PC-3 (cell line): ENCODE measurements around the gene RFX7.

Experiments
- CTCF ChIP-seq: fragments of 300-600 bp; sonication (generic); conservative IDR thresholded peaks from 2 replicates; pipeline ENCODE4 v1.5.1; 2017; ENCODE audit warnings: antibody characterized with exemption, low read depth, mild to moderate bottlenecking, low read length
- EZH2 ChIP-seq: fragments of 300-600 bp; sonication (generic); IDR thresholded peaks from one replicate; pipeline ENCODE4 v1.6.1; 2017; ENCODE audit warnings: antibody characterized with exemption, mild to moderate bottlenecking, low read length; ENCODE audit not compliant: unreplicated experiment

DNA sequence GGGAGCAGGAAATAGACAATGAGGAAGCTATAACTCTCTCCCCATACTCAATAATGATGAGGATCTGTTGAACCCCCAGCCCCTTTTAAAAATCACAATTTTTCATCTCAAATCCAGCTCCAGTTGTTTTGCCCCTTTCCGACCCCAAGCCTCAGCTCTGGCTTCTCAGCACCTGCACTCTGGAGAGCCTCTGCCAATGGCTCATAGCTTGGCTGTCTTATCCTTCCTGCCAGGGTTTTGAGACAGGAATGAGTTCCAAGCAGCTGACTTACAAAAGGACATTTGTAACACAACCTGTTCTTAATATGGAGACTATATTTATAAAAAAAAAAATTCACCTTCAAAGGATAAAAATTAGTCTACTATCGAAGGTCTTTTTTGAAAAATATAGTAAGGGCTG is 144.4 kb downstream of the RFX7 start:
- TF ChIP-seq CTCF (no peak), EZH2 (no peak)
